Stimulated activated CD8-positive, alpha-beta memory T cell treated with anti-CD3 and anti-CD28 coated beads, Interleukin-12 subunit alpha, Interleukin-12 subunit beta, amount 100 ng/mL, for 4 hours (primary cell): ENCODE results near the gene FSIP1.

ENCODE experiments used
- DNase-seq: peaks from one replicate; pipeline ENCODE4 v3.0.0-alpha.2; 2020; ENCODE audit warnings: low read depth

The FSIP1 gene

GRCh38 chr15:39792025-39792843 lies 9.6 kb upstream of the FSIP1 start:
- DNase-seq, result no peak

GRCh38 chr15:39789736-39790135 lies 7.1 kb upstream of the FSIP1 start:
- no peak for DNase-seq

GRCh38 chr15:39788800-39789565 lies 6.3 kb upstream of the FSIP1 start:
- DNase-seq, result no peak

GRCh38 chr15:39788108-39788507 lies 5.5 kb upstream of the FSIP1 start:
- no peak for DNase-seq

DNA sequence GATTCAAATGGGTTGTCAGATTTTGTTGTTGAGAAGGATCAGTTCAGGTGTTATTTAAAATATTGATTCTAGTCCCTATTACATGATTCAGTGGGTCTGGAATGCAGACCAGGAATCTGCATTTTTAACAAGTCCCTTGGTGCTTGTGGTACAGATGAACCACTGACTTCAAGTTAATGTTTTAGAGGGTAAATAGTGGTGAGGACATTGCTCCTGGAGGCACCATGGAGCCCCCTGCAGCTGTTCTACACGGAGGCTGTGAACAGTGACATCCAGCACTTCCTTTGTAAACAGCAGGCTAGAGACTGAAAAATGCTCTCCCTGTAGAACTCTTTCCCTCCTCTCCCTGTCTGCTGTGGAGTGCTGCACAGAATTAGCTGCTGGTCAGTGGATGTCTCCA lies 4.8 kb upstream of the FSIP1 start:
- DNase-seq, result no peak

- DNase-seq, result no peak
Observed at GRCh38 chr15:39786447-39787056, 3.9 kb upstream of the FSIP1 start.

DNA sequence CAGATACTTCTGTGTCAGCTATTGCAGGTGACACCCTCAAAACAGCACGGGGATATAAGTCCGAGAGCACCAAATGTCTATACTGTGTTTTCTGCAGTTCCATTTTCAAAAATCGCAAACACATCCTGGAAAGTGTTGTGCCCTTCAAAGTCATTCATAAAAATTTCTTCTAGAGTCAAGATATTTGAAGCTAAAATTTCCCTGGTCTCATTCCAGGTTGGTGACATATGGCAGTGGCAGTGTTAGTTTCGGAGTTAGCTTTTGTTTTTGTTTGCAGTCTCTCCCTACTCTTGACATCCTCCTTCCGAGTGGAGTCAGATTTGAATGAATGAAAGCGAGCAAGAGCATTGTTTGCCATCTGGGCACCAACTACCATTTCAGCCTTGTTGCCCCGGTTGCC lies 3.2 kb upstream of the FSIP1 start:
- no peak for DNase-seq

- no peak for DNase-seq
Observed at GRCh38 chr15:39785139-39785538, 2.5 kb upstream of the FSIP1 start.

DNA sequence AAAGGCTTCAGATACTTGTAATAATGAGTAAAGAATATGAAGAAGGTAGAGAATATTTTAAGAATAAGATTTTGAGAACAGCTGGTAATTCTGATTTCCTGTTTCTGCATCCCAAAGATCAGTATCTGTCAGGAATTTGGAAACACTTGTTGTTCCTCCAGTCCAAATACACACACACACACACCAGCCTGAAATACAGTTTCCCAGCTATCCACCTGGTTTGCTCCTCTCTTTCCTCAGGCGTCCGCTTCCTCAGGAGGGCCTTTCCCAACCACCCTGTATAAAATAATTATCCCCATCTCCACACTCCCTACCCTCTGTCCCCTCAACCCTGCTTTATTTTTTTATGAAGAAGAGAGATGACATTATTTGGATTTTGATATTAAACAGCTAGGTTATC lies 2.0 kb upstream of the FSIP1 start:
- no peak for DNase-seq

- DNase-seq, result no peak
Observed at GRCh38 chr15:39784125-39784524, 1.5 kb upstream of the FSIP1 start.

DNA sequence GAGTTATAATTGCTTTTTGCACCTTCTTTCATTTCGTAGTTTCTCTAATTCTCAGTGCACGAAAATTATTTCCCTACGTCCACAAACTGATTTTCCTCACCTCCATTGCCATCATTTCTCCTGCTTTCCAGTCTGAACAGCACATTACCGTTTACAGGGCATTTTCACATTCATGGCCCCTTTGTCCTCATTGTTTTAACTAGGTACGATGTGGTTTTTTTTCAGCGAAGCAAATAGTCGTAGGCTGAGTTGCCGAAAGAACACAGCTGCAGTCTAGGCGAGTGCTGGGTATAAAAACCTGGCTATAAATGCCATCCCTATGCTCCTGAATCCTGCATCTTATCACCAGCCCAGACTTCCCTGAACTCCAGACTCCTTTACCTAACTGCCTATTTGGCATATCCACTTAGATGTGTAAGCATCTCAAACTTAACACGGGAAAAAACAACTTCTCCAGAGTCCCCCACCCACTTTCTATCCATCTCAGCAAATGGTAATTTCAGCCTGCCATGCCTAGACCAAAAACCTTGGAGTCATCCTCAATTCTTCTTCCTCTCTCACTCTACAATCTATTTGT lies 691 bp upstream of the FSIP1 start:
- DNase-seq, result no peak

DNA sequence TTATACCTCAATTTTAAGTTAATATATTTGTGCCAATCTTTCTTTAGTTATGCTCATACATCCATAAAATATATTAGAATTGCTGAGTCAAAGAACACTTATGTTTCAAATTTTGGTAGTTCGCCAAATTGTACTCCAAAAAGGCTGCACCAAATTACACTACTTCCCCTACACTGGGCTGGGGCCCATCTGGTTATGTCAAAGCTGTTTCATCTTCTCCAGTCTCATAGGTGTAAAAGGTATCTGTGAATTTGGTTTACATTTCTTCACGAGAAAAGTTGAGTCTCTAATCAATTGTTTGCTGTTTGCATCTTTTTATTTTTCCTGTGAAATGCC lies 706 bp downstream of the FSIP1 start:
- no peak for DNase-seq

- DNase-seq, result no peak
Observed at GRCh38 chr15:39781147-39781966, 1.3 kb downstream of the FSIP1 start.

- DNase-seq, result no peak
Observed at GRCh38 chr15:39778021-39778420, 4.6 kb downstream of the FSIP1 start.

- no peak for DNase-seq
Observed at GRCh38 chr15:39777496-39777895, 5.1 kb downstream of the FSIP1 start.

DNA sequence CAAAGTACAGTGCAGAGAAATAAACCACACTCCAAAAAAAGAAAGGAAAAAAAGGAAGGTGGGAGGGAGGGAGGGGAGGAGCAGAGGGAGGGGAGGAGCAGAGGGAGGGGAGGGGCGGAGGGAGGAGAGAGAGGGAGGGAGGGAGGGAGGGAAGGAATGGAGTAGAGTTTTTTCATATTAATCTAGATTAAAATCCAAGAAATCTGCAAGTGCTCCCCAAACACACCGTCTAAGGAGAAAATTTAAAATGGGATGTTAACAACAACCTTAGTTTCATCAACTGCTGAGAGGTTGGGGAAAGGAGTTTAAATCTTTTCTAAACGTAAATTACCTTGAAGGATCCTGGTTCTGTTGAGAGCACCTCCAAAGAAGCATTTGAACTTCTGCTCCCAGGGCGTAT lies 6.6 kb downstream of the FSIP1 start:
- no peak for DNase-seq

DNA sequence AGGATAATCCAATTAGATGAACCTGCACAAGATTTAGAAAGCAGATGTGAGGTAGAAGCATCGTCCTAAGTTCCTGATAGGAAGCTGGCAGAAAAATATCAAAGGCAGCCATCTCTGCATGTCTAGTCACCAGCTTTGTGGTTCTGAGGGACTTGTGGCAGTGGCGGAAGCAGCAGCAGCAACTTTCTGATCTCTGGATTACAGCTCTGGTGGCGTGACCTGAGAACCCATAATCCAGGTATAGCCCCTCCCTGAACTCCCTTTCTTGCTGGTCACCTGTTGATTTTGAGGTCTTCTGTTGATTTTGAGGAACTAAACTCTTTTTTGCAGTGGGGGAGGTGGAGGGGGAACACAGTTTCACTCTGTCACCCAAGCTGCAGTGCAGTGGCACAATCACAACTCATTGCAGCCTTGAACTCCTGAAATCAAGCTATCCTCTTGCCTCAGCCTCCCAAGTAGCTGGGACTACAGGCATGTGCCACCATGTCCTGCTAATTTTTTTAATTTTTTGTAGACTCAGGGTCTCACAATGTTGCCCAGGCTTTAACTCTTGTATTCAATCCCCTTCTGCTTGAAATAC lies 7.9 kb downstream of the FSIP1 start:
- DNase-seq, result no peak

- no peak for DNase-seq
Observed at GRCh38 chr15:39770748-39771689, 11.6 kb downstream of the FSIP1 start.

GRCh38 chr15:39767921-39768320 lies 14.7 kb downstream of the FSIP1 start:
- DNase-seq, result no peak

DNA sequence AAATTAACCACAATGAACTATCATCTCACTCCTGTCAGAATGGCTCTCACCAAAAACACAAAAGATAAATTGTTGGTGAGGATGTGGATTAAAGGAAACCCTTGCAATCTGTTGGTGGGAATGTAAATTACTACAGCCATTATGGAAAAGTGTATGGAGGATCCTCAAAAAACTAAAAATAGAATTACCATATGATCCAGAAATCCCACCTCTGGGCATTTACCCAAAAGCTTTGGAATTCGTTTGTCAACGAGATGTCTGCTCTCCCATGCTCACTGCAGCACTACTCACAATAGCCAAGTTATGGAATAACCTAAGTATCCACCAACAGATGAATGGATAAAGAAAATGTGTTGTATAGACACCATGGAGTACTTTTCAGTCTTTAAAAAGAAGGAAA lies 21.6 kb downstream of the FSIP1 start:
- no peak for DNase-seq
